CD4-positive, CD25-positive, alpha-beta regulatory T cell (primary cell): ENCODE results near the gene ALDH6A1. TPM values are rescaled to one million over a fixed set of nuclear protein-coding genes. Genes with fewer than 3 reads are reported as not detected.

Experiments used
- ATAC-seq, 2 donors: fragments of 150-1000 bp; cut with Tn5 transposase; one replicate each; pipeline ENCODE4 v1.10.0; 2021; ENCODE audit warnings: low read depth in 2 of 2, moderate number of reproducible peaks in 2 of 2, moderate library complexity in 1 of 2
- DNase-seq, 3 donors: peaks; one replicate each; pipeline versions ENCODE4 v3.0.0 to v3.0.0-alpha.2; 2012 to 2022; ENCODE audit warnings: mixed read lengths in 1 of 3
- H3K27ac ChIP-seq: one replicate; pipeline ENCODE4 v1.7.0; 2013; ENCODE audit warnings: mild to moderate bottlenecking, low read length; ENCODE audit not compliant: insufficient read depth, poor library complexity, severe bottlenecking
- H3K27me3 ChIP-seq: one replicate; pipeline ENCODE4 v1.7.0; 2013; ENCODE audit warnings: low read length; ENCODE audit not compliant: control insufficient read depth, insufficient read depth
- H3K36me3 ChIP-seq: one replicate; pipeline ENCODE4 v1.7.0; 2013; ENCODE audit warnings: mild to moderate bottlenecking, low read length, moderate library complexity; ENCODE audit not compliant: control insufficient read depth, insufficient read depth
- H3K4me1 ChIP-seq: 2 replicates; pipeline ENCODE4 v1.7.0; 2013; ENCODE audit warnings: mild to moderate bottlenecking, low read length; ENCODE audit not compliant: insufficient read depth, control insufficient read depth, poor library complexity, severe bottlenecking
- H3K4me3 ChIP-seq: one replicate; pipeline ENCODE4 v1.7.0; 2013; ENCODE audit warnings: low read depth, mild to moderate bottlenecking, low read length, moderate library complexity
- H3K9me3 ChIP-seq, 2 experiments: 1 replicate in 1 of 2; 2 replicates in 1 of 2; pipeline ENCODE4 v1.7.0; 2013; ENCODE audit warnings: low read length in 2 of 2, mild to moderate bottlenecking in 1 of 2, moderate library complexity in 1 of 2; ENCODE audit not compliant: control insufficient read depth in 2 of 2
- H3K27ac Mint-ChIP-seq, 3 donors: one replicate each; pipeline ENCODE4 v1.8.0; 2020 to 2022; ENCODE audit warnings: mild to moderate bottlenecking in 3 of 3, mixed read lengths in 3 of 3, moderate library complexity in 2 of 3
- H3K27me3 Mint-ChIP-seq: one replicate; pipeline ENCODE4 v1.8.0; 2022; ENCODE audit warnings: mild to moderate bottlenecking, mixed read lengths
- H3K36me3 Mint-ChIP-seq: one replicate; pipeline ENCODE4 v1.8.0; 2020; ENCODE audit warnings: mixed read lengths
- H3K4me1 Mint-ChIP-seq, 4 donors: one replicate each; pipeline ENCODE4 v1.8.0; 2020 to 2022; ENCODE audit warnings: mixed read lengths in 4 of 4, mild to moderate bottlenecking in 1 of 4
- H3K4me3 Mint-ChIP-seq, 4 donors: one replicate each; pipeline ENCODE4 v1.8.0; 2020 to 2022; ENCODE audit warnings: mild to moderate bottlenecking in 4 of 4, mixed read lengths in 4 of 4, moderate library complexity in 3 of 4
- H3K9me3 Mint-ChIP-seq, 7 donors: one replicate each; pipeline ENCODE4 v1.8.0; 2020 to 2022; ENCODE audit warnings: mixed read lengths in 7 of 7, mild to moderate bottlenecking in 3 of 7, moderate library complexity in 2 of 7
- polyA plus RNA-seq, 4 donors: library from polyadenylated mRNA; unstranded; fragments of 300-500 nt; fragmentation: Illumina TruSeq; gene quantifications; one replicate each; pipeline ENCODE4 v1.2.3, GENCODE V29; 2021
- total RNA-seq: library from RNA; stranded (reverse); gene quantifications from one replicate; pipeline ENCODE4 v1.2.3, GENCODE V29; 2022

ALDH6A1 gene
- total and polyA plus RNA-seq, 5 donors from 2014 or later, result 8.5 to 31.1 (median 22.3) TPM

DNA sequence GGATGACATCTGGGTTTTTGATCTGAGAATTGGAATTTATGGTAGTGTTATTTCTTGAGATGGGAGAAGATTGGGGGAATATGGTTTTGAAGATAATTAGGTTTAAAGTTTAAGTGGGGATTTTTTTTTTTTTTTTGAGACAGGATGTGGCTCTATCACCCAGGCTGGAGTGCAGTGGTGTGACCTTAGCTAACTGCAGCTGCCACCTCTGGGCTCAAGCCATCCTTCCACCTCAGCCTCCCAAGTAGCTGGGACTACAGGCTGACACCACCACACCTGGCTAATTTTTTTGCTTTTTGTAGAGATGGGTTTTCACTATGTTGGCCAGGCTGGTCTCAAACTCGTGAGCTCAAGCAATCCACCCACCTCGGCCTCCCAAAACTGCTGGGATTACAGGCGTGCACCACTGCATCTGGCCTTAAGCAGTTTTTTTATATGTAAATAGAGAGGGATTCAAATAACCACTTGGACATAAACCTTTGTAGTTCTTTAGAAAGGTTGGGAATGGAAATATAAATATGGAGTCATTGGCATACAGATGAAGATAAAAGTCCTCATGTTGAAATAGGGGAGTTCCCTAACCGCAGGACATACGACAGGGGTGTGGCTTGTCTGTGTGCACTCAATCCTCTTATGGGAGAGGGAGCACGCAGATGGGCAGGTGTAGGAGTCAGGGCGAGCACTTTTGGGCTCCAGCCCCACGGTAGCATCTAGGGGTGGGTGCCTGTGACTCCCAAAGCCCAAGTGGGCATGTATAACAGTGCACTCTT lies 5.2 kb upstream of the ALDH6A1 start:
- Histone ChIP-seq H3K4me1 (peaks cover 10% of the 10 kb centered on the region), H3K4me3 (no peak overlapping the region), H3K27me3 (no peaks in the 10 kb centered on the region), H3K9me3 (no peaks in the 10 kb centered on the region), H3K36me3 (peaks cover 13% of the 10 kb centered on the region), H3K27ac (no peak overlapping the region)
- peak in 1 of 3 donors; percentile 31 for DNase-seq
- Mint-ChIP-seq H3K27me3 (no peaks in the 10 kb centered on the region), H3K27ac (no peak overlapping the region), H3K4me3 (peak overlapping the region in 1 of 4 donors; percentile 51), H3K4me1 (peaks cover 13 to 26% (median 19%) of the 10 kb centered on the region in 4 donors), H3K9me3 (no peaks in the 10 kb centered on the region), H3K36me3 (peaks cover 13% of the 10 kb centered on the region)
- no peak for ATAC-seq

DNA sequence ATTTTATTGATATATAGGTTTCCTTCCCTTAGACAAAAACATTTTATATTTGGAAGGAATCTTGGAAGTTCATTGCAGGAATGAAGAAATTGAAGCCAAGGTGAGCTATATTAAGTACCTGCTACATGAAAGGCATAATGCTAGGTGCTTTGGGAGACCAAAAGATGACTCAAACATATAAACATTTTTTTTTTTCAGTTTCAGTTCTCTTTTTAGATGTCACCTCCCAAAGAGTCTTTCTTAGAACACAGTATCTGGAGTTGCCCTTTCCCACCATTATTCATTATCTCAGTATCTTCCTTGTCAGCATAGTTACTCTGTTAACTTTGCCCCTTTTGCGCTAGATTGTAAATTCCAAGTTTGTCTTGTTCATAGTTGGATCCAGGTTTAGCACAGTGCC lies 1.6 kb upstream of the ALDH6A1 start:
- Histone ChIP-seq H3K4me1 (peaks cover 18% of the 10 kb centered on the region), H3K9me3 (no peaks in the 10 kb centered on the region), H3K4me3 (peak overlapping the region; percentile 98), H3K27me3 (no peaks in the 10 kb centered on the region), H3K27ac (peak overlapping the region; percentile 78), H3K36me3 (peaks cover under 1% of the 10 kb centered on the region)
- Mint-ChIP-seq H3K36me3 (peaks cover 9% of the 10 kb centered on the region), H3K4me1 (peaks cover 17 to 46% (median 28%) of the 10 kb centered on the region in 4 donors), H3K4me3 (peak overlapping the region; percentile 90 to 99 (median 94)), H3K9me3 (no peaks in the 10 kb centered on the region), H3K27ac (peak overlapping the region; percentile 76 to 98 (median 93)), H3K27me3 (no peaks in the 10 kb centered on the region)
- ATAC-seq, result no peak
- peak in 1 of 3 donors; percentile 53 for DNase-seq

DNA sequence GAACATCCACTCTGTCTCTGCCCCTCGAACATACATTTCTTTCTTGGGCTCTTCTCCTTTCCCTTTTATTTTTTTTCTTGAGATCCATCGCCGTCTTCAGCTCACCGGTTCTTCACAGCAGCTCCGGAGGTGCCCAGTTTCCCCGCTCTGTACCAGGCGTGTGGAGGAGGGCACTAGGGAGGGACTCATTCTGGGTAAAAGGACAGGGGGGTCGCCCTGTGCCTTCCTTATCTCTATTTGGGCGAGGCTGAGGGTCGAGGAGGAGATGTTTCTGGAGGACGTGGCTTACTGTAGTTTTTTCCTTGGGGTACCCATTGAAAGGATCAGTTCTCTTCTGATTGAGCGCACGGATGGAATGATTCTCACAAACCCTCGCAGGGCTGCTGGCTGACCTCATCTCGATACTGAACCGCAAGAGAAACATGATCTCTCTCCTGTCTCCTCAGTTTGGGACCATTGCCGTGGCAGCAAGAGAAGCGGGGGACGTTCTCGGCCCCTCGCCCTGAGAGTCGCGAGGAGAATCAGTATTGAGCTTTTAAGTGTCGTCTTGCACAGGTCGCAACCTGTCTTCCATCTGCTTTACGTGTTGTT lies 889 bp upstream of the ALDH6A1 start:
- Histone ChIP-seq H3K4me1 (peaks cover 18% of the 10 kb centered on the region), H3K4me3 (peak overlapping the region; percentile 98), H3K27me3 (no peaks in the 10 kb centered on the region), H3K36me3 (no peaks in the 10 kb centered on the region), H3K9me3 (no peaks in the 10 kb centered on the region), H3K27ac (peak overlapping the region; percentile 78)
- peak in 1 of 2 donors; percentile 1 for ATAC-seq
- Mint-ChIP-seq H3K27ac (peak overlapping the region; percentile 76 to 98 (median 93)), H3K9me3 (no peaks in the 10 kb centered on the region), H3K27me3 (no peaks in the 10 kb centered on the region), H3K4me1 (peaks cover 15 to 48% (median 31%) of the 10 kb centered on the region in 4 donors), H3K4me3 (peak overlapping the region; percentile 90 to 99 (median 94)), H3K36me3 (peaks cover 6% of the 10 kb centered on the region)
- DNase-seq, result no peak

DNA sequence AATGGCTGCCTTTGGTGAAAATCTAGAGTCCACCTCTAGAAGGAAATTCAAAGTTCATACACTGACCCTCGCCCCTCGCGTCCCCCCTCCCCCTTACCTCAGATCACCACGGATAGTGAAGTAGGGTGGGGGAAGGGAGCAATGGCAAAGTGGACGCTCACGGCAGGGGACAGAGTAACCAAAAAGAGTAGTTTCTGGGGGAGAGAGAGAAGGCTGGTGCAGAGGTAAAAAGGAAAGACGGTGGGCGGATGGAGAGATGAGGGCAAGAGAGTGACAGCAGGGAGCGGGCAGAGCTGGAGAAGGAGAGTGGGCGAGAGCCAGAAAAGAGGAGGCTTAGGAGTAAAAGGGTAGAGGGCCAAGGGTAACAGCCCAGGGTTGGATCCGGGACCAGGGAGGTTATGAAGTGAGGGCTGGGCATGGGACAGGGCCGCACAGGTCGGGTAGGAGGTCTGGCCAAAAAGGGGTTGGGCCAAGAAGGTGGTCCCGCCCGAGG lies 423 bp downstream of the ALDH6A1 start:
- H3K27ac Mint-ChIP-seq, result peak overlapping the region; percentile 63 to 98 (median 93)
- peaks cover 18% of the 10 kb centered on the region for H3K4me1 ChIP-seq
- peak overlapping the region; percentile 90 to 99 (median 94) for H3K4me3 Mint-ChIP-seq
- no peaks in the 10 kb centered on the region for H3K9me3 Mint-ChIP-seq
- no peaks in the 10 kb centered on the region for H3K9me3 ChIP-seq
- ATAC-seq, result no peak
- peak overlapping the region; percentile 76 for H3K4me3 ChIP-seq
- H3K27ac ChIP-seq, result peak overlapping the region; percentile 72
- H3K36me3 Mint-ChIP-seq, result peaks cover 2% of the 10 kb centered on the region
- H3K36me3 ChIP-seq, result no peaks in the 10 kb centered on the region
- no peak for DNase-seq
- H3K4me1 Mint-ChIP-seq, result peaks cover 15 to 44% (median 26%) of the 10 kb centered on the region in 4 donors
- no peaks in the 10 kb centered on the region for H3K27me3 ChIP-seq
- no peaks in the 10 kb centered on the region for H3K27me3 Mint-ChIP-seq

- no peaks in the 10 kb centered on the region for H3K36me3 Mint-ChIP-seq
- peak overlapping the region; percentile 76 for H3K4me3 ChIP-seq
- H3K27me3 Mint-ChIP-seq, result no peaks in the 10 kb centered on the region
- no peak overlapping the region for H3K27ac ChIP-seq
- peaks cover 15 to 42% (median 23%) of the 10 kb centered on the region in 4 donors for H3K4me1 Mint-ChIP-seq
- H3K4me1 ChIP-seq, result peaks cover 18% of the 10 kb centered on the region
- H3K4me3 Mint-ChIP-seq, result peak overlapping the region; percentile 90 to 99 (median 94)
- H3K36me3 ChIP-seq, result no peaks in the 10 kb centered on the region
- H3K27ac Mint-ChIP-seq, result peak overlapping the region in 2 of 3 donors; percentile 32 to 93
- no peaks in the 10 kb centered on the region for H3K9me3 Mint-ChIP-seq
- DNase-seq (no peak), ATAC-seq (no peak)
- no peaks in the 10 kb centered on the region for H3K27me3 ChIP-seq
- H3K9me3 ChIP-seq, result no peaks in the 10 kb centered on the region
Observed at GRCh38 chr14:74083161-74083560, 1.1 kb downstream of the ALDH6A1 start.

DNA sequence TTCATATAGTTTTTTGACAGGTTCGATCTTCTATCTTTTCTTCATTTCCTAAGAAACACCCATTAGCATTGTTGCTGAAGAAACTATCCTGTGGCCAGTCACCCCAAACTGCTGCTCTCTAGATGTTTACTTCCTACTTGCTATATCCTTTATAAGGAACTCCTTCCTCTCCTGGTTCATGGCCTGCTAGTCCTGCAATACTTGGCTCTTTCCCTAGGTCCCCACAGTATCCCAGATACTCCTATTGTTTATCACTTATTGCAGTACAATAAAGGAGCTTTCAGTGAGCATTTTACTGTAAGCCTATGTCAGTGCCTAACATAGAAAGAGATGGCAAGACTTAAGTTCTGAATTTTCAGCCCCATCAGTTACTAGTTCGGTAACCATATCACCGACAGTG lies 2.8 kb downstream of the ALDH6A1 start:
- peaks cover 20 to 40% (median 24%) of the 10 kb centered on the region in 4 donors for H3K4me1 Mint-ChIP-seq
- H3K27ac Mint-ChIP-seq, result no peak overlapping the region

GRCh38 chr14:74080820-74081460 lies 3.3 kb downstream of the ALDH6A1 start:
- H3K27me3 ChIP-seq, result no peaks in the 10 kb centered on the region
- Mint-ChIP-seq H3K4me3 (peak overlapping the region in 2 of 4 donors; percentile 51 to 64), H3K36me3 (peaks cover 5% of the 10 kb centered on the region), H3K27me3 (no peaks in the 10 kb centered on the region), H3K27ac (no peak overlapping the region), H3K4me1 (peaks cover 18 to 34% (median 22%) of the 10 kb centered on the region in 4 donors), H3K9me3 (no peaks in the 10 kb centered on the region)
- H3K9me3 ChIP-seq, result no peaks in the 10 kb centered on the region
- H3K4me3 ChIP-seq, result no peak overlapping the region
- ATAC-seq (no peak), DNase-seq (no peak)
- peaks cover 17% of the 10 kb centered on the region for H3K4me1 ChIP-seq
- no peak overlapping the region for H3K27ac ChIP-seq
- no peaks in the 10 kb centered on the region for H3K36me3 ChIP-seq

More for the DNA sequence above, 2.8 kb downstream of the ALDH6A1 start:
- no peak overlapping the region for H3K27ac ChIP-seq
- ATAC-seq (no peak), DNase-seq (no peak)
- H3K9me3 Mint-ChIP-seq, result no peaks in the 10 kb centered on the region
- H3K4me1 ChIP-seq, result peaks cover 18% of the 10 kb centered on the region
- H3K27me3 ChIP-seq, result no peaks in the 10 kb centered on the region
- peaks cover 5% of the 10 kb centered on the region for H3K36me3 Mint-ChIP-seq
- no peaks in the 10 kb centered on the region for H3K27me3 Mint-ChIP-seq
- no peaks in the 10 kb centered on the region for H3K9me3 ChIP-seq
- H3K4me3 ChIP-seq, result no peak overlapping the region
- H3K4me3 Mint-ChIP-seq, result peak overlapping the region in 3 of 4 donors; percentile 44 to 59 (median 51)
- H3K36me3 ChIP-seq, result no peaks in the 10 kb centered on the region
